ENCODE measurements around the gene MEF2C.

The MEF2C gene

GRCh38 chr5:88718736-88719135 lies 164.2 kb downstream of the MEF2C start:
- H3K4me3 ChIP-seq (ENCODE audit: low read depth, low read length), result no peak overlapping the region
- DNase-seq (ENCODE audit: low read depth), result no peak
- no peak for TF ChIP-seq CTCF (conservative IDR thresholded peaks at IDR 0.05; ENCODE audit: low read depth, low read length)

GRCh38 chr5:88716101-88716500 lies 166.9 kb downstream of the MEF2C start:
- TF ChIP-seq CTCF (conservative IDR thresholded peaks at IDR 0.05; ENCODE audit: low read depth, low read length), result no peak
- no peak for DNase-seq (ENCODE audit: low read depth)
- no peak overlapping the region for H3K4me3 ChIP-seq (ENCODE audit: low read depth, low read length)

GRCh38 chr5:88715503-88715902 lies 167.5 kb downstream of the MEF2C start:
- no peak overlapping the region for H3K4me3 ChIP-seq (ENCODE audit: low read depth, low read length)
- DNase-seq (ENCODE audit: low read depth), result no peak
- no peak for TF ChIP-seq CTCF (conservative IDR thresholded peaks at IDR 0.05; ENCODE audit: low read depth, low read length)

GRCh38 chr5:88713818-88714217 lies 169.2 kb downstream of the MEF2C start:
- DNase-seq (ENCODE audit: low read depth), result no peak
- TF ChIP-seq CTCF (conservative IDR thresholded peaks at IDR 0.05; ENCODE audit: low read depth, low read length), result no peak
- H3K4me3 ChIP-seq (ENCODE audit: low read depth, low read length), result no peak overlapping the region

GRCh38 chr5:88708682-88709398 lies 174.1 kb downstream of the MEF2C start:
- no peak overlapping the region for H3K4me3 ChIP-seq (ENCODE audit: low read depth, low read length)
- TF ChIP-seq CTCF (conservative IDR thresholded peaks at IDR 0.05; ENCODE audit: low read depth, low read length), result no peak
- DNase-seq (ENCODE audit: low read depth), result no peak

- DNase-seq (ENCODE audit: low read depth), result no peak
- no peak for TF ChIP-seq CTCF (conservative IDR thresholded peaks at IDR 0.05; ENCODE audit: low read depth, low read length)
- H3K4me3 ChIP-seq (ENCODE audit: low read depth, low read length), result no peak overlapping the region
Observed at GRCh38 chr5:88708021-88708420, 175.0 kb downstream of the MEF2C start.
